Adipose tissue (tissue), 3 donors: ENCODE measurements around the gene BGLAP. TPM values are rescaled to one million over a fixed set of nuclear protein-coding genes. Genes with fewer than 3 reads are reported as not detected.

Experiments
- H3K27ac ChIP-seq: one replicate; pipeline ENCODE4 v1.5.1; 2013; ENCODE audit warnings: low read depth, low read length
- WGBS, 3 donors: extraction: QIAGEN DNeasy Blood & Tissue Kit; methylation state at CpG; one replicate each; pipeline ENCODE4 v1.1.7; 2013; 5-methylcytosine and 5-hydroxymethylcytosine counted together
- polyA plus RNA-seq, 3 donors: library from polyadenylated mRNA; stranded (reverse); fragments of 200-250 nt; gene quantifications; one replicate each; pipeline ENCODE4 v1.2.3, GENCODE V29; 2013
- donor health status: healthy with polysubstance abuse.
- donor health status: Bipolar disorder and iron deficiency.
- donor health status: healthy.

Gene BGLAP
- polyA plus RNA-seq, 3 donors, result 0.31 to 2.8 (median 0.71) TPM

- H3K27ac ChIP-seq, result no peak overlapping the region
- WGBS, 3 donors, result 9% methylated on average over 22 of the region's 22 CpGs
These were observed 39.9 kb downstream of the BGLAP start for GRCh38 chr1:156281693-156282478.

- 0 to 1% (median 0%) methylated on average over 49 to 50 of the region's 50 CpGs for WGBS, 3 donors
- no peak within 1 kb of the TSS for H3K27ac ChIP-seq
These were observed 40.7 kb downstream of the BGLAP start, which contains the start of gene SMG5 for GRCh38 chr1:156282479-156283222. TSS of gene SMG5 (minus strand) at chr1:156282825. CDS start at chr1:156282680, 145 bp downstream.

- 74 to 94% (median 77%) methylated on average over 1 of the region's 1 CpG for WGBS, 3 donors
- H3K27ac ChIP-seq, result no peak overlapping the region
These were observed 41.5 kb downstream of the BGLAP start for GRCh38 chr1:156283521-156283920.

GRCh38 chr1:156284112-156284511, 42.1 kb downstream of the BGLAP start, which contains the start of gene TMEM79:
TSS of gene TMEM79 (plus strand) at chr1:156284325. CDS start at chr1:156285227, 902 bp downstream.
- WGBS, 3 donors, result 70 to 93% (median 91%) methylated on average over 7 of the region's 7 CpGs

GRCh38 chr1:156284757-156285156, 42.8 kb downstream of the BGLAP start:
- no peak overlapping the region for H3K27ac ChIP-seq
- 52 to 82% (median 55%) methylated on average over 3 to 4 of the region's 4 CpGs for WGBS, 3 donors

More at GRCh38 chr1:156284112-156284511, 42.1 kb downstream of the BGLAP start, which contains the start of gene TMEM79:
- no peak within 1 kb of the TSS for H3K27ac ChIP-seq

GRCh38 chr1:156285437-156285836, 43.5 kb downstream of the BGLAP start:
- H3K27ac ChIP-seq, result no peak overlapping the region
- WGBS, 3 donors, result 90 to 93% (median 92%) methylated on average over 20 to 21 of the region's 21 CpGs

- H3K27ac ChIP-seq, result no peak overlapping the region
- 92 to 95% (median 92%) methylated on average over 8 of the region's 8 CpGs for WGBS, 3 donors
These were observed 44.1 kb downstream of the BGLAP start for GRCh38 chr1:156286061-156286460.

- H3K27ac ChIP-seq, result no peak overlapping the region
These were observed 47.9 kb downstream of the BGLAP start for GRCh38 chr1:156289857-156290256.

GRCh38 chr1:156291226-156292061, 49.5 kb downstream of the BGLAP start:
- H3K27ac ChIP-seq, result no peak overlapping the region
- whole genome bisulfite sequencing, 3 donors, result 11 to 20% (median 20%) methylated on average over 37 of the region's 37 CpGs

Other genes with a start within 250 kb of the BGLAP start
- 100 to 1,000 TPM; 221 to 387 (median 237) TPM for gene SSR2, start 221.2 kb upstream of the BGLAP start, polyA plus RNA-seq
- 10 to 100 TPM; 14.5 to 18.9 (median 18.8) TPM for gene UBQLN4, start 188.4 kb upstream of the BGLAP start, polyA plus RNA-seq
- gene LAMTOR2, start 187.4 kb upstream of the BGLAP start, polyA plus RNA-seq, result 100 to 1,000 TPM; 113 to 133 (median 116) TPM
- 10 to 100 TPM in 2 of 3 donors, under 1 TPM in 1; 0.56 to 58.7 (median 11.8) TPM for gene RAB25, start 181.0 kb upstream of the BGLAP start, polyA plus RNA-seq
- under 1 TPM; under 0.01 to 0.43 (median 0.26) TPM for gene MEX3A, start 159.7 kb upstream of the BGLAP start, polyA plus RNA-seq
- 100 to 1,000 TPM in 2 of 3 donors, 10 to 100 TPM in 1; 58.6 to 543 (median 239) TPM for gene LMNA, start 127.5 kb upstream of the BGLAP start, polyA plus RNA-seq
- gene SEMA4A, start 88.6 kb upstream of the BGLAP start, polyA plus RNA-seq, result 1 to 10 TPM; 2.1 to 9.5 (median 7.4) TPM
- gene SLC25A44, start 48.1 kb upstream of the BGLAP start, polyA plus RNA-seq, result 10 to 100 TPM in 2 of 3 donors, 1 to 10 TPM in 1; 6.6 to 27.6 (median 13.8) TPM
- 10 to 100 TPM; 32.3 to 59.8 (median 55.4) TPM for gene PMF1, start 29.2 kb upstream of the BGLAP start, polyA plus RNA-seq
- 1 to 10 TPM in 1 of 3 donors, under 1 TPM in 2; 0.67 to 1.1 (median 0.79) TPM for gene PAQR6, start 5.9 kb downstream of the BGLAP start, polyA plus RNA-seq
- 10 to 100 TPM; 24.1 to 34.4 (median 28.3) TPM for gene SMG5, start 40.6 kb downstream of the BGLAP start, polyA plus RNA-seq
- 1 to 10 TPM; 1.8 to 3.1 (median 2.5) TPM for gene TMEM79, start 42.1 kb downstream of the BGLAP start, polyA plus RNA-seq
- 10 to 100 TPM; 19.3 to 41.2 (median 37.2) TPM for gene GLMP, start 53.5 kb downstream of the BGLAP start, polyA plus RNA-seq
- not detected for gene VHLL, start 57.1 kb downstream of the BGLAP start, polyA plus RNA-seq
- 100 to 1,000 TPM in 2 of 3 donors, 10 to 100 TPM in 1; 96.5 to 152 (median 100) TPM for gene CCT3, start 96.1 kb downstream of the BGLAP start, polyA plus RNA-seq
- under 1 TPM; 0.18 to 0.67 (median 0.39) TPM for gene TSACC, start 96.3 kb downstream of the BGLAP start, polyA plus RNA-seq
- gene RHBG, start 127.0 kb downstream of the BGLAP start, polyA plus RNA-seq, result under 1 TPM in 1 of 3 donors, not detected in 2; 0.08 TPM